Tibial artery (tissue), 4 donors: Measurements from ENCODE around the gene YJEFN3.

Source experiments
- DNase-seq, 2 donors: peaks; one replicate each; pipeline ENCODE4 v3.0.0-alpha.2; 2019
- H3K27ac ChIP-seq, 2 donors: fragments of 200-600 bp; sonication (generic) in 1 of 2; 1 replicate in 1 of 2; 2 replicates in 1 of 2; pipeline ENCODE4 v1.5.1; 2018 to 2019; ENCODE audit warnings: mild to moderate bottlenecking in 1 of 2
- H3K27me3 ChIP-seq, 2 donors: fragments of 200-600 bp; sonication (generic) in 1 of 2; one replicate each; pipeline versions ENCODE4 v1.5.1 to v1.6.0; 2016 to 2019
- H3K36me3 ChIP-seq, 3 donors: fragments of 200-600 bp; sonication (generic) in 2 of 3; one replicate each; pipeline ENCODE4 v1.5.1; 2016 to 2019; ENCODE audit warnings: mild to moderate bottlenecking in 2 of 3
- H3K4me1 ChIP-seq, 4 donors: fragments of 200-600 bp; sonication (generic) in 2 of 4; 1 replicate in 3 of 4; 2 replicates in 1 of 4; pipeline ENCODE4 v1.5.1; 2016 to 2019
- H3K4me3 ChIP-seq, 2 donors: fragments of 200-600 bp; sonication (generic) in 1 of 2; 1 replicate in 1 of 2; 2 replicates in 1 of 2; pipeline ENCODE4 v1.5.1; 2018 to 2019; ENCODE audit warnings: mild to moderate bottlenecking in 2 of 2
- H3K9me3 ChIP-seq, 3 donors: fragments of 200-600 bp; sonication (generic) in 1 of 3; one replicate each; pipeline ENCODE4 v1.5.1; 2016 to 2019
- intact Hi-C: fragments of 100-400 bp; cut with DNase I; formaldehyde crosslinking; loops from one replicate; pipeline ENCODE4 v1.15.0; 2023; ENCODE audit warnings: low total_unique reads
- TF ChIP-seq, protein P1 (sequence below), 2 experiments: fragments of 200-600 bp in 1 of 2; fragments of 450-650 bp in 1 of 2; IDR thresholded peaks; one replicate each; pipeline ENCODE4 v1.5.1; 2017 to 2019; ENCODE audit warnings: antibody characterized with exemption in 2 of 2, mild to moderate bottlenecking in 1 of 2, moderate library complexity in 1 of 2

Gene YJEFN3

DNA sequence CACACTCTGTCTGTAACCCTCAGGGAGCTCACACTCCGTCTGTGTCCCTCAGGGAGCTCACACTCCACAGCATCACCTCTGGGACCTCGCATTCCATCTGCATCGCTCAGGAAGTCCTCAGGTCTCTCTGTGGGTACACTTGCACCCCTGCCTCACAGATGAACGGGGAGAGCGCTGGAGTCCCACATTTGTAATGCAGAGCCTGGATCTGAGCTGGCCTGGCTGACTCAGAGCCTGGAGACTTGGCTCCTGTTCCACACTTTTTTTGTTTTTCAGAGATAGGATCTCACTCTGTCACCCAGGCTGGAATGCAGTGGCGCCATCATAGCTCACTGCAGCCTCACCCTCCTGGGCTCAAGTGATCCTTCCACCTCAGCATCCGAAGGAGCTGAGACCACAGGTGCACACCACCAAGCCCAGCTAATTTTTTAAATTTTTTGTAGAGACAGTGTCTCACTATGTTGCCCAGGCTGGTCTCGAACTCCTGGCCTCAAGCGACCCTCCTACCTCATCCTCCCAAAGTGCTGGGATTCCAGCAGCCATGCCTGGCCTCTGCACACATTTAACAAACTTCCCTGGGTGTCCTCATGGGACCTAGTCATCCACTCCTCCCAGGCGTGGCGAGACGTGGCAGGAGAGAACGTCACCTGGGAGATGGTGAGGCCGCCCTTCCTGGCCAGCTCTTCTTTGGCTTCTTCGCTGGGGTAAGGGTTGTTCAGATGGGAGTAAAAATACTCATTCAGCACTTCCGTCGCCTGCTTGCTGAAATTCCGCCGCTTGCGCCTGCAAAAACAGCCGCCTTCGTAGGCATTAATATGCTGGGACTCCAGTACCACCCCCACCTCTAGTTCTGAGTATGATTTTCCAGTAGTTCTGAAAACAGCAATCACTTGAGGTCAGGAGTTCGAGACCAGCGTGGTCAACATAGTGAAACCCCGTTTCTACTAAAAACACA, 40.4 kb downstream of the YJEFN3 start:
- TF ChIP-seq, protein P1, sequence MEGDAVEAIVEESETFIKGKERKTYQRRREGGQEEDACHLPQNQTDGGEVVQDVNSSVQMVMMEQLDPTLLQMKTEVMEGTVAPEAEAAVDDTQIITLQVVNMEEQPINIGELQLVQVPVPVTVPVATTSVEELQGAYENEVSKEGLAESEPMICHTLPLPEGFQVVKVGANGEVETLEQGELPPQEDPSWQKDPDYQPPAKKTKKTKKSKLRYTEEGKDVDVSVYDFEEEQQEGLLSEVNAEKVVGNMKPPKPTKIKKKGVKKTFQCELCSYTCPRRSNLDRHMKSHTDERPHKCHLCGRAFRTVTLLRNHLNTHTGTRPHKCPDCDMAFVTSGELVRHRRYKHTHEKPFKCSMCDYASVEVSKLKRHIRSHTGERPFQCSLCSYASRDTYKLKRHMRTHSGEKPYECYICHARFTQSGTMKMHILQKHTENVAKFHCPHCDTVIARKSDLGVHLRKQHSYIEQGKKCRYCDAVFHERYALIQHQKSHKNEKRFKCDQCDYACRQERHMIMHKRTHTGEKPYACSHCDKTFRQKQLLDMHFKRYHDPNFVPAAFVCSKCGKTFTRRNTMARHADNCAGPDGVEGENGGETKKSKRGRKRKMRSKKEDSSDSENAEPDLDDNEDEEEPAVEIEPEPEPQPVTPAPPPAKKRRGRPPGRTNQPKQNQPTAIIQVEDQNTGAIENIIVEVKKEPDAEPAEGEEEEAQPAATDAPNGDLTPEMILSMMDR (IDR thresholded peaks at IDR 0.05): no peak
- Histone ChIP-seq H3K9me3 (no peaks in the 10 kb centered on the region), H3K4me1 (no peaks in the 10 kb centered on the region), H3K36me3 (peaks cover 0 to 6% (median 0%) of the 10 kb centered on the region in 3 donors), H3K27me3 (peaks cover 0 to 2% of the 10 kb centered on the region in 2 donors), H3K27ac (no peak overlapping the region), H3K4me3 (no peak overlapping the region)
- intact Hi-C loops: no loop called here
- DNase-seq: no peak

DNA sequence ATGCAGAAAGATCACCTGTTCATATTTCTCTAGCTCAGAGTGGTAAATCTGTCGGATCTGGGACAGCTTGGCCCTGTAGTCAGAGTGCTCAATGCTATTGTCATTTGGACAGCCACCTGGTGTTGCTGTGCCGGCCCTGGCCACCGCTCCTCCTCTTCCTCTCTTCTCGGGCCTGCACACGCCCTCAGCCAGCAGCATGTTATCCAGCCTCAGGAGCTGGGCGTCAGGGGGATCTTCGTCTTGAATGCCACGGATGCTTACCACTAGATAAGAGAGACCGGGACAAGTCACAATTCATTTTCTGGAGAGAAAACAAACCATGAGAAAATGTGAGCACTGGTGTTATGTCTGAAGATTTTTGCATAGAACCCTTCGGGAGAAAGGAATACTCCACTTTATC, 41.9 kb downstream of the YJEFN3 start:
- Histone ChIP-seq H3K4me3 (no peak overlapping the region), H3K27me3 (peaks cover 0 to 2% of the 10 kb centered on the region in 2 donors), H3K9me3 (no peaks in the 10 kb centered on the region), H3K27ac (no peak overlapping the region), H3K36me3 (peaks cover 0 to 6% (median 0%) of the 10 kb centered on the region in 3 donors), H3K4me1 (no peaks in the 10 kb centered on the region)
- intact Hi-C loops: no loop called here
- no peak for DNase-seq
- TF ChIP-seq, protein P1 (IDR thresholded peaks at IDR 0.05): no peak

DNA sequence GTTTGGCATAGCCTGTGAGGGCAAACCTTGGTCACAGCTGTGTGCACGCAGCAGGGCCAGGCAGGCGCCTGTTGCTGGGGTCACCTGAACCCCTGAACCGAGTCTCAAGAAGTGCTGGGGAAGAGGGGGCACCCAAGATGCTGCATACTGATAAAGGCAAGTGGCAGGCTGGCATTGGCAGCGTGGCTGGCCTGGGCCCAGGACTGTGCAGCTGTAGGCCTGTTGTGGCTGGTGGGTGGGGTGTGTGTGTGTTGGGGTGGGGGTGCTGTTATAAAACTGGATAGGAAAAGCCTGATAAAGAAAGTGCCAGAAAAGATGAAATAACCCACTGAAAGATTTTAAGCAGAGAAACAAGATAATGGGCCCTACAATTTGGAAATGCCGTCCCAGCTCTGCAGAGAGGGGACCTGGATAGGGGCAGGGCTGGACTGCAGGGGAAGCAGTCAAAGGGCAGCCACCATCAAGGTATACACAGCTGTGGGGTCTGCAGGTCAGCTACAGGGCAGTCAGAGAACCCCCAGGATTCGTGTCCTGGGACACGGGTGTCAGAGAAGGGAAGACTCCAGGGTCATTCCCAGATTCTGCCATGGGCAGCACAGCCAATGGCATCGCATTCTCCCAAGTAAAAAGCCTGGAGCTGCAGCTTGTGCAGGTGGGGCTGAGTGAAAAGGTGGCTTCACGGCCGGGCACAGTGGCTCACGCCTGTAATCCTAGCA, 42.5 kb downstream of the YJEFN3 start:
- peaks cover 0 to 6% (median 0%) of the 10 kb centered on the region in 3 donors for H3K36me3 ChIP-seq
- intact Hi-C loops: no loop called here
- no peaks in the 10 kb centered on the region for H3K9me3 ChIP-seq
- H3K4me3 ChIP-seq: no peak overlapping the region
- H3K27ac ChIP-seq: no peak overlapping the region
- H3K27me3 ChIP-seq: peaks cover 0 to 2% of the 10 kb centered on the region in 2 donors
- TF ChIP-seq, protein P1 (IDR thresholded peaks at IDR 0.05): no peak
- H3K4me1 ChIP-seq: no peaks in the 10 kb centered on the region
- no peak for DNase-seq

DNA sequence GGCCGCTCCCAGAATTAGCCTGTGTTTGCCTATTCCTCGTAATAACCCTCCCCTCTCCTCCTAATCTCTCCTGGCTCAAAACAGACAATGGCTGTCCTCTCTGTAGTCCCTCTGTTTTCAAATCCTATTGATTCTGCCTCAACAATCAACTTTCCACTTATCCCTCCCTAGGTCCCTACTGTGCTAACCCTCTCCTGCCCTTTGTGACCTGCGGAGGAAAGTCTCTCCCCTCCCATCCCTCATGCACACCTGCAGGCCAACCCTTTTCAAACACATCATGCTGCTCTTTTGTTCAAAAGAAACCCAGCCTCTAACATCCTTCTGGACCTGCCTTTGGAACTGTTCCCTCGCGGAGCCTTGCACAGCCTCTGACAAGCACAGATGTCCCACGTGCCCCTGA, 46.7 kb downstream of the YJEFN3 start:
- Histone ChIP-seq H3K27ac (no peak overlapping the region), H3K36me3 (no peaks in the 10 kb centered on the region), H3K4me3 (no peak overlapping the region), H3K27me3 (no peaks in the 10 kb centered on the region), H3K9me3 (no peaks in the 10 kb centered on the region), H3K4me1 (no peaks in the 10 kb centered on the region)
- TF ChIP-seq, protein P1 (IDR thresholded peaks at IDR 0.05): no peak
- no peak for DNase-seq
- intact Hi-C loops: no loop called here

DNA sequence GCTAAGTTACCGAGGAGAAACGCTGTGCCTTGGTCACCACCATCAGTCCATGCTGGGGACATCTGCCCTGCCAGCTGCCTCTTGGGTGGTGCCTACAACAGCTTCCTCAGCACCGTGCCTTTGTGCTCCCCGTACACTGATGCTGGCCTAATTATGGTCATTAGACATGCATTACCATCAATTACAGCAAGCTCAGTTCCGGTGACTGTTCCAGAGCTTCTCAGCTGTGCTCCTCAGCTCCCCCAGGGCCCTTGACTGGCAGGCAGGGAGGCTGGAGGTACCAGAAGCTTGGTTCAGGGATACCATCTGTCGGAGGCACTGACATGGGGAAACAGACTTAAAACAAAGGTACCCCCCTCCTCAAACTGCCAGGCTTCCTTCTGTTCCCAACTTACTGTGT, 49.5 kb downstream of the YJEFN3 start:
- no peaks in the 10 kb centered on the region for H3K4me1 ChIP-seq
- H3K4me3 ChIP-seq: no peak overlapping the region
- TF ChIP-seq, protein P1 (IDR thresholded peaks at IDR 0.05): no peak
- H3K27ac ChIP-seq: no peak overlapping the region
- H3K27me3 ChIP-seq: no peaks in the 10 kb centered on the region
- no peak for DNase-seq
- intact Hi-C loops: no loop called here
- H3K36me3 ChIP-seq: no peaks in the 10 kb centered on the region
- no peaks in the 10 kb centered on the region for H3K9me3 ChIP-seq
